ENCODE results near the gene TTC39C. TPM values are rescaled to one million over a fixed set of nuclear protein-coding genes. Genes with fewer than 3 reads are reported as not detected.
"Not testable (repeated sequence)": the region's sequence is repeated elsewhere in the genome, so short reads cannot be mapped to it uniquely, and the experiment has no call there.

The TTC39C gene
- total RNA-seq, 3 donors from 2014 or later = 23.6 to 37.3 (median 31.5) TPM

GRCh38 chr18:24043403-24043802 lies 28.8 kb downstream of the TTC39C start:
- no peak for DNase-seq
- ATAC-seq = no peak
- H3K36me3 Mint-ChIP-seq (ENCODE audit: insufficient read depth) = peaks cover 13% of the 10 kb centered on the region
- peaks cover 74% of the 10 kb centered on the region for H3K4me1 Mint-ChIP-seq (ENCODE audit: low read depth)
- H3K27me3 Mint-ChIP-seq (ENCODE audit: low read depth) = no peaks in the 10 kb centered on the region
- no peak overlapping the region for H3K4me3 Mint-ChIP-seq
- no peaks in the 10 kb centered on the region for H3K9me3 Mint-ChIP-seq

- H3K27me3 Mint-ChIP-seq (ENCODE audit: low read depth) = no peaks in the 10 kb centered on the region
- peaks cover 72% of the 10 kb centered on the region for H3K4me1 Mint-ChIP-seq (ENCODE audit: low read depth)
- ATAC-seq (no peak), DNase-seq (no peak)
- no peak overlapping the region for H3K4me3 Mint-ChIP-seq
- H3K36me3 Mint-ChIP-seq (ENCODE audit: insufficient read depth) = peaks cover 9% of the 10 kb centered on the region
- no peaks in the 10 kb centered on the region for H3K9me3 Mint-ChIP-seq
Measured at GRCh38 chr18:24048261-24048660, 33.7 kb downstream of the TTC39C start.

GRCh38 chr18:24049142-24049541 lies 34.6 kb downstream of the TTC39C start:
- H3K4me1 Mint-ChIP-seq (ENCODE audit: low read depth) = peaks cover 72% of the 10 kb centered on the region
- no peak for DNase-seq
- no peaks in the 10 kb centered on the region for H3K9me3 Mint-ChIP-seq
- no peaks in the 10 kb centered on the region for H3K27me3 Mint-ChIP-seq (ENCODE audit: low read depth)
- no peak overlapping the region for H3K4me3 Mint-ChIP-seq
- peaks cover 9% of the 10 kb centered on the region for H3K36me3 Mint-ChIP-seq (ENCODE audit: insufficient read depth)
- no peak for ATAC-seq

GRCh38 chr18:24051031-24051947 lies 36.7 kb downstream of the TTC39C start:
- Mint-ChIP-seq H3K4me1 (ENCODE audit: low read depth) (peaks cover 82% of the 10 kb centered on the region), H3K9me3 (no peaks in the 10 kb centered on the region), H3K27me3 (ENCODE audit: low read depth) (no peaks in the 10 kb centered on the region), H3K36me3 (ENCODE audit: insufficient read depth) (peaks cover 6% of the 10 kb centered on the region), H3K4me3 (no peak overlapping the region)
- DNase-seq (no peak), ATAC-seq (no peak)

- ATAC-seq (no peak), DNase-seq (no peak)
- no peak overlapping the region for H3K4me3 Mint-ChIP-seq
- no peaks in the 10 kb centered on the region for H3K9me3 Mint-ChIP-seq
- peaks cover 6% of the 10 kb centered on the region for H3K36me3 Mint-ChIP-seq (ENCODE audit: insufficient read depth)
- H3K27me3 Mint-ChIP-seq (ENCODE audit: low read depth) = no peaks in the 10 kb centered on the region
- H3K4me1 Mint-ChIP-seq (ENCODE audit: low read depth) = peaks cover 89% of the 10 kb centered on the region
Measured at GRCh38 chr18:24052053-24052452, 37.5 kb downstream of the TTC39C start.

DNA sequence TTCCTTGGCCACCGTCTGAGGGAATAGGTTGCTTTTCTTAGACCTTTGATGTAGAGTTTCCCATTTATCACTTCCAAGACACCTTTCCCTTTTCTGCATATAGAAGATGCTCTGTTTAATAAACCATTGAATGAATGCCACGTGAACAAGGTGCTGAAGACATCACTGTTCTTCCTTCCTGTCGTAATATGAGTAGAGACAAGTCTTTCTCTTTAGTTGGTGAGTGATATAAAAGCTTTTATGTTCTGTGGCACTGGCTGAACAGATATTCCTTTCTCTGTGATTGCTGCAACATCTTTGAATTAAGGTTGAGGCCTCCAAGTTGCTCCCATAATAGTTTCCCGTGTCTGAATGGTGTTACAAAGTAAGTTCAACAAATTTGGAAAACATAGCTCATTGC lies 38.7 kb downstream of the TTC39C start:
- ATAC-seq = no peak
- peaks cover 92% of the 10 kb centered on the region for H3K4me1 Mint-ChIP-seq (ENCODE audit: low read depth)
- no peak for DNase-seq
- peak overlapping the region; percentile 27 for H3K4me3 Mint-ChIP-seq
- peaks cover 15% of the 10 kb centered on the region for H3K36me3 Mint-ChIP-seq (ENCODE audit: insufficient read depth)
- no peaks in the 10 kb centered on the region for H3K27me3 Mint-ChIP-seq (ENCODE audit: low read depth)
- H3K9me3 Mint-ChIP-seq = no peaks in the 10 kb centered on the region

DNA sequence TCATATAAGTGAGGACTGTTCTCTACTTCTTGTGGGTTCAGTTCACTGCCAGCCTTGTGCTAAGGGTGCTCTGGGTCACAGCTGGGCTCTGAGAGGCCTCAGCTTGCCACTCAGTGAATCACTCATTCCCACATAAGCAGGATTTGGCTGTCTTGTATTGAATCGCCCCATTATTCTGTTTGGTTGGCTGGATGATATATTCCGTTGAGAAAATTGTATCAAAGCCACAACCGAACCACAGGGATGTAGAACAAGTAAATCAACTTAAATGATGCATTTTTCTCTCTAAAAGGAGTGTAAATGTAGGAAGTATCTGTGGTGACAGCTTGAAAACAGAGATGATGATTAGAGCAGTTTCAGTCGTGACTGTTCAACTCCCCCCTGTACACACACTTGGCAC lies 39.6 kb downstream of the TTC39C start:
- Mint-ChIP-seq H3K36me3 (ENCODE audit: insufficient read depth) (peaks cover 15% of the 10 kb centered on the region), H3K4me1 (ENCODE audit: low read depth) (peaks cover 82% of the 10 kb centered on the region), H3K27me3 (ENCODE audit: low read depth) (no peaks in the 10 kb centered on the region), H3K9me3 (no peaks in the 10 kb centered on the region), H3K4me3 (no peak overlapping the region)
- ATAC-seq = peak; percentile 68 to 69
- no peak for DNase-seq

- H3K36me3 Mint-ChIP-seq (ENCODE audit: insufficient read depth) = peaks cover 17% of the 10 kb centered on the region
- H3K9me3 Mint-ChIP-seq = no peaks in the 10 kb centered on the region
- peaks cover 83% of the 10 kb centered on the region for H3K4me1 Mint-ChIP-seq (ENCODE audit: low read depth)
- peak; percentile 60 to 73 for ATAC-seq
- no peaks in the 10 kb centered on the region for H3K27me3 Mint-ChIP-seq (ENCODE audit: low read depth)
- peak overlapping the region; percentile 27 for H3K4me3 Mint-ChIP-seq
- DNase-seq = no peak
Measured at GRCh38 chr18:24055009-24055804, 40.7 kb downstream of the TTC39C start.

DNA sequence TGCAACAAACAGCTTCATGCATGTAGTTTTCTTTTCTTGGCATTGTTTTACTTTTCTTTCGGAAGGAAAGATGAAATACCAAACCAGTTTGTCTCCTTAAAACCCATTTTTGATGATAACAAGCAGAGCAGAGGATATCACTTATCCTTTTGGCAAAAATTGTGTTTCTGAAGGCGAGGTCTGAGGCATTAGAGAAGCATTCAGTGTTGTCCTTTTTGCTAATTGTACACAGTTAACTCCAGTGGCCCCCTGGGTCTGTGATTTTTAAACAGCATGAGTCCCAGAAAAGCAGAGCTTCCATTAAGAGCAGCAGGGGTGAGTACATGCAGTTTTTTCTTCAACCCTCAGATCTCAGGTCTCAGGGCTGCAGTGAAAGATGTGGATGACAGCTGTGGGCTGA lies 41.3 kb downstream of the TTC39C start:
- H3K4me1 Mint-ChIP-seq (ENCODE audit: low read depth) = peaks cover 81% of the 10 kb centered on the region
- no peak for DNase-seq
- peak overlapping the region; percentile 23 for H3K4me3 Mint-ChIP-seq
- H3K27me3 Mint-ChIP-seq (ENCODE audit: low read depth) = no peaks in the 10 kb centered on the region
- no peak for ATAC-seq
- H3K36me3 Mint-ChIP-seq (ENCODE audit: insufficient read depth) = peaks cover 17% of the 10 kb centered on the region
- no peaks in the 10 kb centered on the region for H3K9me3 Mint-ChIP-seq

DNA sequence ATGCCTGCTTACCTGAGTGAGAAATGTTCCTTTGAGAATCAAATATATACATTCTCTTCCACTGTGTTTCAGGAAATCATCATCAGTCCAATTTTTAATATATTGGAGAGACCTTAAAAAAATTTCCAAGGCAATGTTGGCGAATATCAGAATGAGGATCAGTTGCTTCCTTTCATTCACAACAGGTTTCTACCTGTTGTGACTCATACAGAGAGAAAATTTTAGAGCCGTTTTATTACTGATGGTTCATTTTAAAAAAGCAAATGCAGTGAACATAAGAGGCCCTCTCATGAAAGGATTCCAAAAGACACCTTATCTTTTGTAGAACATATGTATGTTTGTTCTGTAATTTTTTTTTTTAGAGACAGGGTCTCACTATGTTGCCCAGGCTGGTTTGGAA lies 42.0 kb downstream of the TTC39C start:
- H3K27me3 Mint-ChIP-seq (ENCODE audit: low read depth) = no peaks in the 10 kb centered on the region
- peaks cover 17% of the 10 kb centered on the region for H3K36me3 Mint-ChIP-seq (ENCODE audit: insufficient read depth)
- no peaks in the 10 kb centered on the region for H3K9me3 Mint-ChIP-seq
- DNase-seq (no peak), ATAC-seq (no peak)
- peaks cover 78% of the 10 kb centered on the region for H3K4me1 Mint-ChIP-seq (ENCODE audit: low read depth)
- peak overlapping the region; percentile 23 for H3K4me3 Mint-ChIP-seq

DNA sequence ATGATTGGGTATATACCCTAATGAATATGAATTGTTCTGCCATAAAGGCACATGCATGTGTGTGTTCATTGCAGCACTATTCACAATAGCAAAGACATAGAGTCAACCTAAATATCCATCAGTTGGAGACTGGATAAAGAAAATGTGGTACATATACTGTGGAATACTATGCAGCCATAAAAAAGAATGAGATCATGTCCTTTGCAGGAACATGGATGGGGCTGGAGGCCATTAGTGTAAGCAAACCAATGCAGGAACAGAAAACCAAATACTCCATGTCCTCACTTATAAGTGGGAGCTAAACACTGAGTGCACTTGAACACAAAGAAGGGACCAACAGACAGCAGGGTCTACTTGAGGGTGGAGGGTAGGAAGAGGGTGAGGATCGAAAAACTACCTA lies 43.2 kb downstream of the TTC39C start:
- ATAC-seq (no peak), DNase-seq (no peak)
- Mint-ChIP-seq H3K9me3 (no peaks in the 10 kb centered on the region), H3K36me3 (ENCODE audit: insufficient read depth) (peaks cover 17% of the 10 kb centered on the region), H3K4me1 (ENCODE audit: low read depth) (peaks cover 79% of the 10 kb centered on the region), H3K27me3 (ENCODE audit: low read depth) (no peaks in the 10 kb centered on the region), H3K4me3 (no peak overlapping the region)

GRCh38 chr18:24059385-24059784 lies 44.8 kb downstream of the TTC39C start:
- not testable (repeated sequence) for DNase-seq; H3K4me3 Mint-ChIP-seq; H3K27me3 Mint-ChIP-seq (ENCODE audit: low read depth); H3K9me3 Mint-ChIP-seq; ATAC-seq
- H3K36me3 Mint-ChIP-seq (ENCODE audit: insufficient read depth) = peaks cover 14% of the 10 kb centered on the region
- peaks cover 75% of the 10 kb centered on the region for H3K4me1 Mint-ChIP-seq (ENCODE audit: low read depth)

GRCh38 chr18:24060644-24061043 lies 46.1 kb downstream of the TTC39C start:
- peaks cover 25% of the 10 kb centered on the region for H3K36me3 Mint-ChIP-seq (ENCODE audit: insufficient read depth)
- H3K4me1 Mint-ChIP-seq (ENCODE audit: low read depth) = peaks cover 76% of the 10 kb centered on the region
- no peak overlapping the region for H3K4me3 Mint-ChIP-seq
- H3K9me3 Mint-ChIP-seq = no peaks in the 10 kb centered on the region
- no peaks in the 10 kb centered on the region for H3K27me3 Mint-ChIP-seq (ENCODE audit: low read depth)
- DNase-seq = no peak
- ATAC-seq = no peak

DNA sequence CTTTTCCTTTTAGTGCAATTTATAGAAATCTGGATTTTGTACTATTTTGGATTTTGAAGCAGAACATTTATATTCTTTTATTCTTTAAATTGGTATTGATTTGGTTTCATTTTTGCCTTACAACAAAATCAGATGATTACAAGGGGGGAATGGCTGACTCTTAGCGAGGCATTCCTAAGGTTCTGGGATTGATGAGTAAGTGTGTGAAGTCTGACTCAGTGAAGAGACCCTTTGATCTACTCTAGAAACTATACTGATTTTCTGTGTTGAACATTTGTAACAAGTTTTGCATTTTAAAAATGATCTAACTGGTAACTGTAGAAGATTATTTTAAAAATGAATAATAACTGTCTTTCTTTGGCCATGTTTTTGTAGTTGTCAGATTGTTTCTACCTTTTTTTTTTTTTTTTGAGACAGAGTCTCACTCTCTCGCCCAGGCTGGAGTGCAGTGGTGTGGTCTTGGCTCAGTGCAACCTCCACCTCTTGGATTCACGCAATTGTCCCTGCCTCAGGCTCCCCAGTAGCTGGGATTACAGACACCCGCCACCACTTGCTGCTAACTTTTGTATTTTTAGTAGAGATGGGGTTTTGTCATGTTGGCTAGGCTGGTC lies 48.7 kb downstream of the TTC39C start:
- no peaks in the 10 kb centered on the region for H3K27me3 Mint-ChIP-seq (ENCODE audit: low read depth)
- ATAC-seq = peak; percentile 95 to 97
- H3K4me1 Mint-ChIP-seq (ENCODE audit: low read depth) = peaks cover 73% of the 10 kb centered on the region
- H3K4me3 Mint-ChIP-seq = no peak overlapping the region
- H3K36me3 Mint-ChIP-seq (ENCODE audit: insufficient read depth) = peaks cover 38% of the 10 kb centered on the region
- DNase-seq = no peak
- no peaks in the 10 kb centered on the region for H3K9me3 Mint-ChIP-seq

All from activated T-cell treated with anti-CD3 and anti-CD28 coated beads, Interleukin-2, amount 50 U/mL, for 4 hours (primary cell).